ENCODE measurements around the gene ASPRV1.
"Not testable (repeated sequence)": the region's sequence is repeated elsewhere in the genome, so short reads cannot be mapped to it uniquely, and the experiment has no call there.

ASPRV1 gene

DNA sequence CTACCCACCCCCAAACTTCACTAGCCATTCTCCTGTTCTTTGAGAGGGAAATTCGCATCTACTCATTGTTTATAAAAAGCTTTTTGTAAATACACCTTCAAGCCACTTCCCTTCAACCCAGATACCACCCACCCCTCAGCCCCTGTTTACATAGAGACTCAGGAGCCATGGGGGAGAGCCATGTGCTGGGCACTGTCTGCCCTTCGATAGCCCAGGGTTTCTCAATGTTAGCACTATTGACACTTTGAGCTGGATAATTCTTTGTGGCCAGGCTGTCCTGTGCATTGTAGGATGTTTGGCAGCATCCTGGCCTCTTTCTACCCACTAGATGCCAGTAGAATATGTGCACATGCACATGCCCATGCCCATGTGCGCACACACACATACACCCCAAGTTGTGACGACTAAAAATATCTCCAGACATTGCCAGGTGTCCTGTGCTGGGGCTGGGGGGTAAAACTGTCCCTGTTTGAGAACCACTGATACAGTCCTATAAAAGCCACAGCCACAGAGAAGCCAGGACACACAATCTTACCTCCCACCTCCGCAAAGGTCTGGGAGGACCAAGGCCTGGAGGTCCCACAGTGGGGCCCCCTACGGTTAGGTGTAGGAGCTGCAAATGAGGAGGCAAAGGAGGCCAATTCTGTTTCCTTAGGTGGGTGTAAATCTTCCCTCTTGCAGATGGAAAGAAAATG, 44.5 kb upstream of the ASPRV1 start:
- Histone ChIP-seq H3K27ac (ENCODE audit: insufficient read depth in 1 of 2, low read depth in 1 of 2, low read length in 2 of 2, poor library complexity in 1 of 2, severe bottlenecking in 2 of 2) (no peak overlapping the region), H3K4me3 (ENCODE audit: control insufficient read depth in 1 of 7, extremely low read depth in 1 of 7, insufficient read depth in 4 of 7, low read depth in 2 of 7, low read length in 6 of 7) (no peak overlapping the region), H3K4me1 (ENCODE audit: control extremely low read depth in 1 of 4, control insufficient read depth in 4 of 4, insufficient read depth in 4 of 4, low read length in 3 of 4) (peaks cover 0 to 17% (median 6%) of the 10 kb centered on the region in 4 experiments), H3K9me3 (ENCODE audit: control extremely low read depth in 1 of 5, control insufficient read depth in 4 of 5, insufficient read depth in 2 of 5, low read depth in 1 of 5, low read length in 4 of 5) (no peaks in the 10 kb centered on the region), H3K36me3 (ENCODE audit: control insufficient read depth in 4 of 4, insufficient read depth in 4 of 4, low read length in 3 of 4) (no peaks in the 10 kb centered on the region), H3K27me3 (replicated peaks in 2 of 5; ENCODE audit: control insufficient read depth in 4 of 5, insufficient read depth in 5 of 5, low read length in 4 of 5) (no peaks in the 10 kb centered on the region)
- 93% methylated on average over 5 of the region's 6 CpGs for WGBS (ENCODE audit: insufficient coverage)
- ChIA-PET CTCF (interaction anchor here (1.1 to 1.8 kb wide), 3 partner anchors 18 to 71 kb away, joined by 3 read pairs; no protein-coding TSS in a partner anchor), POLR2A (no interaction called here)
- no peak for DNase-seq

DNA sequence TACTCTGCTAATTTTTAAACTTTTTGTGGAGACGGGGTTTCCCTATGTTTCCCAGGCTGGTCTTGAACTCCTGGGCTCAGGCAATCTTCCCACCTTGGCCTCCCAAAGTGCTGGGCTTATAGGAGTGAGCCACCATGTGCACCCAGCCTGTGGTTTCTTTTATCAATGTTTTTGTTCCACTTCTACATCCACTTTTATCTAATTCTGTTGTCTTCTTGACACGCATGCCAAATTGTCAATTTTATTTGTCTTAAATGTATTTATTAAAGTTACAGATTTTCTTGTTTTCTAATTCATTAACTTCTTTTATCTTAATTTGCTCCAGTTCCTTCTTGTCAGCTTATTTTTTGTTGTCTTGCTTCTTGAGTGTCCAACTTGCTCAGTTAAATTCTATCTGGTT, 43.8 kb upstream of the ASPRV1 start:
- DNase-seq, result no peak
- ChIA-PET CTCF (interaction anchor here (1.1 to 1.8 kb wide), 3 partner anchors 19 to 70 kb away, joined by 3 read pairs; no protein-coding TSS in a partner anchor), POLR2A (interaction anchor here (0.5 kb wide), 1 partner anchor 9 kb away, joined by 3 read pairs; no protein-coding TSS in a partner anchor)
- Histone ChIP-seq H3K9me3 (ENCODE audit: control extremely low read depth in 1 of 5, control insufficient read depth in 4 of 5, insufficient read depth in 2 of 5, low read depth in 1 of 5, low read length in 4 of 5) (no peaks in the 10 kb centered on the region), H3K36me3 (ENCODE audit: control insufficient read depth in 4 of 4, insufficient read depth in 4 of 4, low read length in 3 of 4) (no peaks in the 10 kb centered on the region), H3K4me3 (ENCODE audit: control insufficient read depth in 1 of 7, extremely low read depth in 1 of 7, insufficient read depth in 4 of 7, low read depth in 2 of 7, low read length in 6 of 7) (no peak overlapping the region), H3K27ac (ENCODE audit: insufficient read depth in 1 of 2, low read depth in 1 of 2, low read length in 2 of 2, poor library complexity in 1 of 2, severe bottlenecking in 2 of 2) (no peak overlapping the region), H3K27me3 (replicated peaks in 2 of 5; ENCODE audit: control insufficient read depth in 4 of 5, insufficient read depth in 5 of 5, low read length in 4 of 5) (no peaks in the 10 kb centered on the region), H3K4me1 (ENCODE audit: control extremely low read depth in 1 of 4, control insufficient read depth in 4 of 4, insufficient read depth in 4 of 4, low read length in 3 of 4) (peaks cover 0 to 12% (median 2%) of the 10 kb centered on the region in 4 experiments)
- 89% methylated on average over 1 of the region's 2 CpGs for WGBS (ENCODE audit: insufficient coverage)

DNA sequence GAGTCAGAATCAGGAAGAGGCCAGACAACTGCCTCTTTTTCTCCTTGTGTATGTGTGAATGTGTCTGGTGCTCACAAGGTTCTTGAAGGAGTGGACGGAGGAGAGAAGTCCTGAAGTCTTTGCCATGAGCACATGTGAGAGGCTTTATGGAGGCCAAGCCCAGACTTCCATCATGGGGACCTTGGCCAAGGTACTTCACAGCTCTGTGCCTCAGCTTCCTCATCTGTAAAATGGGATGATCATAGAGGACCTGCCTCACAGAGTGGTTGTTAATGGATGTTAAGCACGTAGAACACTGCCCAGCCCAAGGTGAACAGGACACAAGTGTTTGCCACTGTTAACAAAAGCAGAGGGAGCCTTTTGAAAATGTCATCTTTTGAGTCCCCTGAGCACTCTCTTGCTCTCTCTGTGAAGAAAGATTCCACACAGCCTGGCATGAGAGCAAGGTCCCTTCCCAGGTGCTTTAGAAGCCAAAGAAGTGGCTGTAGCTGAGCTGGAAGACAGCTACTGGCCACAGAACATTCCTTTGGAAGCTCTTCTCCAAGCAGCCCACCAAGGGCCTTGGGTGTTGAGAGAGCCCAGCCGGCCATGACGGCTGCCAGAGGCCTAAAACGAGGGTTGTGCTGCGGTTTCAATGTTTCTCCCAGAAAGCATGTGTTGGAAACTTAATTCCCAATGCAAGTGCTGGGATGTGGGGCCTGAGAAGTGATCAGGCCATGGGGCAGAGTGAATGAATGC, 41.8 kb upstream of the ASPRV1 start:
- H3K36me3 ChIP-seq (ENCODE audit: control insufficient read depth in 4 of 4, insufficient read depth in 4 of 4, low read length in 3 of 4), result no peaks in the 10 kb centered on the region
- 100% methylated on average over 6 of the region's 6 CpGs for WGBS (ENCODE audit: insufficient coverage)
- no peak for DNase-seq
- no peak overlapping the region for H3K4me3 ChIP-seq (ENCODE audit: control insufficient read depth in 1 of 7, extremely low read depth in 1 of 7, insufficient read depth in 4 of 7, low read depth in 2 of 7, low read length in 6 of 7)
- H3K27ac ChIP-seq (ENCODE audit: insufficient read depth in 1 of 2, low read depth in 1 of 2, low read length in 2 of 2, poor library complexity in 1 of 2, severe bottlenecking in 2 of 2), result no peak overlapping the region
- no peaks in the 10 kb centered on the region for H3K27me3 ChIP-seq (replicated peaks in 2 of 5; ENCODE audit: control insufficient read depth in 4 of 5, insufficient read depth in 5 of 5, low read length in 4 of 5)
- POLR2A ChIA-PET, result interaction anchor here (0.9 kb wide), 1 partner anchor 37 kb away, joined by 3 read pairs; no protein-coding TSS in a partner anchor
- H3K9me3 ChIP-seq (ENCODE audit: control extremely low read depth in 1 of 5, control insufficient read depth in 4 of 5, insufficient read depth in 2 of 5, low read depth in 1 of 5, low read length in 4 of 5), result no peaks in the 10 kb centered on the region
- H3K4me1 ChIP-seq (ENCODE audit: control extremely low read depth in 1 of 4, control insufficient read depth in 4 of 4, insufficient read depth in 4 of 4, low read length in 3 of 4), result peaks cover 0 to 8% (median 2%) of the 10 kb centered on the region in 4 experiments
- CTCF ChIA-PET, result no interaction called here

DNA sequence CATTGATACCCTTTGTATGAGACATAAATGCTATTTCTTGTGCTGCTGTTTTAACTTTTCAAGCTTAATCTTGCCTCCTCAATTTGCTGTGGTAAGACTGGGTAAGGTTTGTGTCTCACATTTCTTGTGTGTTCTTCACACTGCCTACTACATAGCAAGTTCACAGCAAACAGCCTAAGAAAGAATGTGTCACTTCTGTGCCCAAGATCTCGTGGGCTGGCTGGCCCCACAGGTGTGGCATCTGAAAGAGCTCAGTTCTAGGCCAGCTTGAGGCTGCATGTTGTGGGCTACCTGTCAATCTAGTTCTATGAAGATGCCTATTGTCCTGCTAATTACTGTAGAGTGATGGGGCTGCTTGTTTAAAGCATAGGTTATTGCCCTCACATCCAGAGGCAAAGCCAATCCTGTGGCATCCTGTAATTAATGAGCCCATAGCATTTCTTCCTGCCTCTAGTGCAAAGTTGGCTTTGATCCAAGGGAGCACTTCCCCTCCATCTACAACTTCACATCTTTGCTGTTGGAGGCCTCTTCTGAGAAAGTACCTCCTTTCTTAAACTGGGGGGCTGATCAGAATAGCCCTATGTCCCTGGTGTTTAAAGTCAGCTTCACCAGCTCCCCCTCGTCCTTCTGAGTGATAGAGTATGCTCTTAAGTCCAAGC, 40.9 kb upstream of the ASPRV1 start:
- peak; percentile 29 to 70 (median 66) for DNase-seq
- Histone ChIP-seq H3K27me3 (replicated peaks in 2 of 5; ENCODE audit: control insufficient read depth in 4 of 5, insufficient read depth in 5 of 5, low read length in 4 of 5) (no peaks in the 10 kb centered on the region), H3K9me3 (ENCODE audit: control extremely low read depth in 1 of 5, control insufficient read depth in 4 of 5, insufficient read depth in 2 of 5, low read depth in 1 of 5, low read length in 4 of 5) (no peaks in the 10 kb centered on the region), H3K4me1 (ENCODE audit: control extremely low read depth in 1 of 4, control insufficient read depth in 4 of 4, insufficient read depth in 4 of 4, low read length in 3 of 4) (peaks cover 0 to 8% (median 4%) of the 10 kb centered on the region in 4 experiments), H3K4me3 (ENCODE audit: control insufficient read depth in 1 of 7, extremely low read depth in 1 of 7, insufficient read depth in 4 of 7, low read depth in 2 of 7, low read length in 6 of 7) (no peak overlapping the region), H3K36me3 (ENCODE audit: control insufficient read depth in 4 of 4, insufficient read depth in 4 of 4, low read length in 3 of 4) (no peaks in the 10 kb centered on the region), H3K27ac (ENCODE audit: insufficient read depth in 1 of 2, low read depth in 1 of 2, low read length in 2 of 2, poor library complexity in 1 of 2, severe bottlenecking in 2 of 2) (no peak overlapping the region)
- 28% methylated on average over 2 of the region's 2 CpGs for WGBS (ENCODE audit: insufficient coverage)
- POLR2A ChIA-PET, result interaction anchor here (0.6 to 0.9 kb wide), 3 partner anchors 38 to 447 kb away, joined by 3 to 5 read pairs (median 3); no protein-coding TSS in a partner anchor
- CTCF ChIA-PET, result no interaction called here

DNA sequence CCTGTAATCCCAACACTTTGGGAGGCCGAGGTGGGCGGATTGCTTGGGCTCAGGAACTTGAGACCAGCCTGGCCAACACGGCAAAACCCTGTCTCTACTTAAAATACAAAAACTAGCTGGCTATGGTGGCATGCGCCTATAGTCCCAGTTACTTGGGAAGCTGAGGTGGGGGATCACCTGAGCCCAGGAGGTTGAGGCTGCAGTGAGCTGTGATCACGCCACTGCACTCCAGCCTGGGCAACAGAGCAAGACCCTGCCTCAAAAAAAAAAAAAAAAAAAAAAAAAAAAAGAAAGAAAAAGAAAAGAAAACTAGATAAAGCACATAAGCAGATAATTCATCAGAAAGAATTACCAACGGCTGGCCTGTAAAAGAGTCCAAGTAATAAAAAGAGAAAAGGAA, 39.1 kb upstream of the ASPRV1 start:
- H3K9me3 ChIP-seq (ENCODE audit: control extremely low read depth in 1 of 5, control insufficient read depth in 4 of 5, insufficient read depth in 2 of 5, low read depth in 1 of 5, low read length in 4 of 5); H3K4me1 ChIP-seq (ENCODE audit: control extremely low read depth in 1 of 4, control insufficient read depth in 4 of 4, insufficient read depth in 4 of 4, low read length in 3 of 4); H3K27me3 ChIP-seq (replicated peaks in 2 of 5; ENCODE audit: control insufficient read depth in 4 of 5, insufficient read depth in 5 of 5, low read length in 4 of 5); H3K27ac ChIP-seq (ENCODE audit: insufficient read depth in 1 of 2, low read depth in 1 of 2, low read length in 2 of 2, poor library complexity in 1 of 2, severe bottlenecking in 2 of 2); H3K4me3 ChIP-seq (ENCODE audit: control insufficient read depth in 1 of 7, extremely low read depth in 1 of 7, insufficient read depth in 4 of 7, low read depth in 2 of 7, low read length in 6 of 7); CTCF ChIA-PET; H3K36me3 ChIP-seq (ENCODE audit: control insufficient read depth in 4 of 4, insufficient read depth in 4 of 4, low read length in 3 of 4); DNase-seq; POLR2A ChIA-PET: not testable (repeated sequence)
- WGBS (ENCODE audit: insufficient coverage), result 100% methylated on average over 4 of the region's 6 CpGs

DNA sequence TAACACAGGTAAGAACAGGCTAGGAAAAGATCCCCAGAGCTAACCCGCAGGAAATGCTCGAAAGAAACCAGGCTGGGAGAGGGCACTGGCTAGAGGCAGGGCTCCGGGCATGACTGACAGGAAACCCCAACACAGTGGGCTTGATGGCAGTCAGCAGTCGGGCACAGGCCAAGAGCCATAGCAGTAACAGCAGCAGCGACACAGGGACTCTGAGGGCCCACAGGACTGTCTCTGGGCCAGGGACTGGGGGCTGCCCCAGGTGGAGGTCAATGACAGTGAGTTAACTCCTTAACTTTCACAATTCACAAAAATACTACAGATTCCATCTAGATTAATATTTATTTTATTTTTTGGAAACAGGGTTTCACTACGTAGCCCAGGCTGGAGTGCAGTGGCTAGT, 37.3 kb upstream of the ASPRV1 start:
- Histone ChIP-seq H3K36me3 (ENCODE audit: control insufficient read depth in 4 of 4, insufficient read depth in 4 of 4, low read length in 3 of 4) (peaks cover 0 to 17% (median 0%) of the 10 kb centered on the region in 4 experiments), H3K27ac (ENCODE audit: insufficient read depth in 1 of 2, low read depth in 1 of 2, low read length in 2 of 2, poor library complexity in 1 of 2, severe bottlenecking in 2 of 2) (no peak overlapping the region), H3K4me3 (ENCODE audit: control insufficient read depth in 1 of 7, extremely low read depth in 1 of 7, insufficient read depth in 4 of 7, low read depth in 2 of 7, low read length in 6 of 7) (no peak overlapping the region), H3K9me3 (ENCODE audit: control extremely low read depth in 1 of 5, control insufficient read depth in 4 of 5, insufficient read depth in 2 of 5, low read depth in 1 of 5, low read length in 4 of 5) (no peaks in the 10 kb centered on the region), H3K27me3 (replicated peaks in 2 of 5; ENCODE audit: control insufficient read depth in 4 of 5, insufficient read depth in 5 of 5, low read length in 4 of 5) (no peaks in the 10 kb centered on the region), H3K4me1 (ENCODE audit: control extremely low read depth in 1 of 4, control insufficient read depth in 4 of 4, insufficient read depth in 4 of 4, low read length in 3 of 4) (peaks cover 0 to 9% (median 5%) of the 10 kb centered on the region in 4 experiments)
- 97% methylated on average over 5 of the region's 6 CpGs for WGBS (ENCODE audit: insufficient coverage)
- no peak for DNase-seq
- POLR2A ChIA-PET, result no interaction called here
- CTCF ChIA-PET, result no interaction called here
